ENCODE results near the gene ECI2. TPM values are rescaled to one million over a fixed set of nuclear protein-coding genes. Genes with fewer than 3 reads are reported as not detected.

The ECI2 gene
- polyA plus RNA-seq, 1 of the 3 experiments (the other 2 are of a cell fraction): 45.1 TPM

GRCh38 chr6:4159491-4159890 lies 24.1 kb upstream of the ECI2 start:
- Histone ChIP-seq H3F3A (replicated peaks; ENCODE audit: insufficient read depth) (no peaks in the 10 kb centered on the region), H3K4me1 (ENCODE audit: control insufficient read depth in 1 of 2, insufficient read depth in 2 of 2, low read depth in 1 of 2, low read length in 1 of 2) (no peaks in the 10 kb centered on the region), H3K4me2 (no peak overlapping the region), H3K27me3 (ENCODE audit: insufficient read depth) (no peaks in the 10 kb centered on the region; the same call in 1 of the 2 replicates), H3K4me3 (ENCODE audit: low read depth in 2 of 2, low read length in 1 of 2) (no peak overlapping the region), H2AFZ (ENCODE audit: low read depth) (no peak overlapping the region), H3K9ac (no peak overlapping the region), H3K36me3 (replicated peaks in 1 of 2; ENCODE audit: control insufficient read depth in 1 of 2, insufficient read depth in 2 of 2, low read length in 1 of 2) (no peaks in the 10 kb centered on the region), H3K9me3 (no peaks in the 10 kb centered on the region), H3K79me2 (ENCODE audit: insufficient read depth) (no peaks in the 10 kb centered on the region), H4K20me1 (ENCODE audit: insufficient read depth) (no peaks in the 10 kb centered on the region), H3K27ac (ENCODE audit: low read depth in 2 of 2, low read length in 1 of 2) (no peak overlapping the region), H3K9me2 (no peaks in the 10 kb centered on the region)
- DNase-seq: no peak
- POLR2A ChIA-PET: no interaction called here
- CTCF ChIA-PET: interaction anchor here (0.9 to 1.0 kb wide), 2 partner anchors 137 to 142 kb away, joined by 3 read pairs; no protein-coding TSS in a partner anchor
- TF ChIP-seq ELF1 (IDR thresholded peaks at IDR 0.05) (no peak), CHD2 (IDR thresholded peaks at IDR 0.05; ENCODE audit: low read length, partially characterized antibody) (no peak), RXRA (IDR thresholded peaks at IDR 0.05; ENCODE audit: borderline replicate concordance, low read depth) (no peak), EZH2phosphoT487 (IDR thresholded peaks at IDR 0.05; ENCODE audit: borderline replicate concordance, low read depth) (no peak), RCOR1 (IDR thresholded peaks at IDR 0.05; ENCODE audit: low read length) (no peak)
- WGBS (ENCODE audit: low lambda C conversion rate): 79% methylated on average over 7 of the region's 7 CpGs

GRCh38 chr6:4157506-4157905 lies 22.1 kb upstream of the ECI2 start:
- H3K9me3 ChIP-seq: no peaks in the 10 kb centered on the region
- no peak overlapping the region for H3K4me3 ChIP-seq (ENCODE audit: low read depth in 2 of 2, low read length in 1 of 2)
- no peaks in the 10 kb centered on the region for H4K20me1 ChIP-seq (ENCODE audit: insufficient read depth)
- no peaks in the 10 kb centered on the region; the same call in 1 of the 2 replicates for H3K27me3 ChIP-seq (ENCODE audit: insufficient read depth)
- no peaks in the 10 kb centered on the region for H3K9me2 ChIP-seq
- H3K79me2 ChIP-seq (ENCODE audit: insufficient read depth): no peaks in the 10 kb centered on the region
- ChIA-PET POLR2A (no interaction called here), CTCF (interaction anchor here (2.0 kb wide), 2 partner anchors 16 to 136 kb away, joined by 6 to 8 read pairs; a partner anchor contains a TSS)
- H3K27ac ChIP-seq (ENCODE audit: low read depth in 2 of 2, low read length in 1 of 2): no peak overlapping the region
- H3K36me3 ChIP-seq (replicated peaks in 1 of 2; ENCODE audit: control insufficient read depth in 1 of 2, insufficient read depth in 2 of 2, low read length in 1 of 2): no peaks in the 10 kb centered on the region
- no peak for DNase-seq
- H3F3A ChIP-seq (replicated peaks; ENCODE audit: insufficient read depth): no peaks in the 10 kb centered on the region
- H3K4me2 ChIP-seq: no peak overlapping the region
- WGBS (ENCODE audit: low lambda C conversion rate): 39% methylated on average over 11 of the region's 12 CpGs
- no peak for TF ChIP-seq RCOR1 (IDR thresholded peaks at IDR 0.05; ENCODE audit: low read length)
- TF ChIP-seq YY1 (IDR thresholded peaks at IDR 0.05; ENCODE audit: low read depth): no peak
- no peak for TF ChIP-seq GABPA (IDR thresholded peaks at IDR 0.05; ENCODE audit: low read depth)
- TF ChIP-seq RAD21 (IDR thresholded peaks at IDR 0.05; ENCODE audit: low read length): no peak
- TF ChIP-seq PBX3 (IDR thresholded peaks at IDR 0.05): no peak
- no peak for TF ChIP-seq MXI1 (IDR thresholded peaks at IDR 0.05; ENCODE audit: low read depth, low read length)
- no peaks in the 10 kb centered on the region for H3K4me1 ChIP-seq (ENCODE audit: control insufficient read depth in 1 of 2, insufficient read depth in 2 of 2, low read depth in 1 of 2, low read length in 1 of 2)
- H2AFZ ChIP-seq (ENCODE audit: low read depth): no peak overlapping the region; the same call in none of the 2 replicates
- H3K9ac ChIP-seq: no peak overlapping the region

GRCh38 chr6:4155848-4156466 lies 20.6 kb upstream of the ECI2 start:
- Histone ChIP-seq H3K36me3 (replicated peaks in 1 of 2; ENCODE audit: control insufficient read depth in 1 of 2, insufficient read depth in 2 of 2, low read length in 1 of 2) (no peaks in the 10 kb centered on the region), H3K79me2 (ENCODE audit: insufficient read depth) (no peaks in the 10 kb centered on the region), H3K9me3 (peaks cover 7% of the 10 kb centered on the region; the same call in 1 of the 2 replicates), H4K20me1 (ENCODE audit: insufficient read depth) (no peaks in the 10 kb centered on the region), H3K4me1 (ENCODE audit: control insufficient read depth in 1 of 2, insufficient read depth in 2 of 2, low read depth in 1 of 2, low read length in 1 of 2) (no peaks in the 10 kb centered on the region), H3K4me3 (ENCODE audit: low read depth in 2 of 2, low read length in 1 of 2) (no peak overlapping the region), H3K4me2 (no peak overlapping the region), H3K9me2 (no peaks in the 10 kb centered on the region), H3K27ac (ENCODE audit: low read depth in 2 of 2, low read length in 1 of 2) (no peak overlapping the region), H2AFZ (ENCODE audit: low read depth) (peak overlapping the region; percentile 79), H3K27me3 (ENCODE audit: insufficient read depth) (no peaks in the 10 kb centered on the region; the same call in 1 of the 2 replicates), H3F3A (replicated peaks; ENCODE audit: insufficient read depth) (no peaks in the 10 kb centered on the region), H3K9ac (no peak overlapping the region)
- CTCF ChIA-PET: interaction anchor here (0.6 to 2.0 kb wide), 45 partner anchors 10 to 882 kb away, joined by 3 to 19 read pairs (median 4); partner anchors contain the start of gene ECI2
- DNase-seq: peak; percentile 72
- POLR2A ChIA-PET: no interaction called here
- 1% methylated on average over 6 of the region's 6 CpGs for WGBS (ENCODE audit: low lambda C conversion rate)
- TF ChIP-seq SMC3 (IDR thresholded peaks at IDR 0.05; ENCODE audit: low read depth, low read length) (peak; percentile 82), IRF3 (IDR thresholded peaks at IDR 0.05; ENCODE audit: low read depth, low read length) (no peak), FOXM1 (IDR thresholded peaks at IDR 0.05; ENCODE audit: low read depth) (no peak), YY1 (IDR thresholded peaks at IDR 0.05; ENCODE audit: low read depth) (peak; percentile 42; the same call in 1 of the 2 replicates), CTCF (IDR thresholded peaks at IDR 0.05) (peak; percentile 93), TCF12 (IDR thresholded peaks at IDR 0.05) (no peak), FOSL2 (IDR thresholded peaks at IDR 0.05; ENCODE audit: borderline replicate concordance, low read depth) (peak; percentile 47; the same call in 1 of the 2 replicates), GABPA (IDR thresholded peaks at IDR 0.05; ENCODE audit: low read depth) (no peak), SIN3A (IDR thresholded peaks at IDR 0.05; ENCODE audit: borderline replicate concordance, low read depth, low read length) (no peak)
